ENCODE data around the gene FER.
"Not testable (repeated sequence)": the region's sequence is repeated elsewhere in the genome, so short reads cannot be mapped to it uniquely, and the experiment has no call there.

The FER gene

DNA sequence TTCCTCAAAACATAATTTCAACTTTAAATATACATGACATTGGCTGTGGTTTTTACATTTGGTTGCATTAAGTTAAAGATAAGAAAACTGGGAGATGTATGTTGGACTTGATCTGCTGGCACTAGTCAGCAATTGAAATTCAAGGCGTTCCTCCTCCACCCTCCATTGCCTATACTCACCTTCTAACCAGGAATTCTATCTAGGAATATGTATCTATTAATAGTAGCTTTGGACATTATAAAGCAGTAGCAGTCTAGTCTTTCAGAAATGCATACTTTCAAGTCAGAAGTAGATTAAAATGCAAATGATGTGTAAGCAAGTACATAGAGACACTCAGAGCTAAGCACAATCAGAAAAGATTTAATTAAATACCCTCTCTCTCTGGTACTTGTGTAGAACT, 24.9 kb downstream of the FER start:
- H3K4me1 ChIP-seq (ENCODE audit: control insufficient read depth in 1 of 2, insufficient read depth in 1 of 2, low read depth in 1 of 2, low read length in 1 of 2), result no peaks in the 10 kb centered on the region
- no peak overlapping the region for H3K27ac ChIP-seq
- no peak overlapping the region for H3K4me3 ChIP-seq (ENCODE audit: low read depth in 1 of 2, low read length in 1 of 2)
- TF ChIP-seq, protein P1, sequence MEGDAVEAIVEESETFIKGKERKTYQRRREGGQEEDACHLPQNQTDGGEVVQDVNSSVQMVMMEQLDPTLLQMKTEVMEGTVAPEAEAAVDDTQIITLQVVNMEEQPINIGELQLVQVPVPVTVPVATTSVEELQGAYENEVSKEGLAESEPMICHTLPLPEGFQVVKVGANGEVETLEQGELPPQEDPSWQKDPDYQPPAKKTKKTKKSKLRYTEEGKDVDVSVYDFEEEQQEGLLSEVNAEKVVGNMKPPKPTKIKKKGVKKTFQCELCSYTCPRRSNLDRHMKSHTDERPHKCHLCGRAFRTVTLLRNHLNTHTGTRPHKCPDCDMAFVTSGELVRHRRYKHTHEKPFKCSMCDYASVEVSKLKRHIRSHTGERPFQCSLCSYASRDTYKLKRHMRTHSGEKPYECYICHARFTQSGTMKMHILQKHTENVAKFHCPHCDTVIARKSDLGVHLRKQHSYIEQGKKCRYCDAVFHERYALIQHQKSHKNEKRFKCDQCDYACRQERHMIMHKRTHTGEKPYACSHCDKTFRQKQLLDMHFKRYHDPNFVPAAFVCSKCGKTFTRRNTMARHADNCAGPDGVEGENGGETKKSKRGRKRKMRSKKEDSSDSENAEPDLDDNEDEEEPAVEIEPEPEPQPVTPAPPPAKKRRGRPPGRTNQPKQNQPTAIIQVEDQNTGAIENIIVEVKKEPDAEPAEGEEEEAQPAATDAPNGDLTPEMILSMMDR (IDR thresholded peaks at IDR 0.05), result no peak
- H3K9me3 ChIP-seq, result no peaks in the 10 kb centered on the region
- no peaks in the 10 kb centered on the region for H3K36me3 ChIP-seq
- H3K27me3 ChIP-seq, result no peaks in the 10 kb centered on the region

DNA sequence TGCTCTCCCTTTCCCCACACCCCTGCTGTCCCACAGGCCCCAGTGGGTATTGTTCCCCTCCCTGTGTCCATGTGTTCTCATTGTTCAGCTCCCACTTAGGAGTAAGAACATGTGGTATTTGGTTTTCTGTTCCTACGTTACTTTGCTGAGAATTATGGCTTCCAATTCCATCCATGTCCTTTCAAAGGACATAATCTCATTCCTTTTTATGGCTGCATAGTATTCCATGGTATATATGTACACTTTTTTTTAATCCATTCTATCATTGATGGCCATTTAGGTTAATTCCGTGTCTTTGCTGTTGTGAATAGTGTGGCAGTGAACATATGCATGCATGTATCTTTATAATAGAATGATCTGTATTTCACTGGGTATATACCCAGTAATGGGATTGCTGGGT, 25.6 kb downstream of the FER start:
- no peaks in the 10 kb centered on the region for H3K36me3 ChIP-seq
- H3K4me3 ChIP-seq (ENCODE audit: low read depth in 1 of 2, low read length in 1 of 2), result no peak overlapping the region
- H3K9me3 ChIP-seq, result no peaks in the 10 kb centered on the region
- no peaks in the 10 kb centered on the region for H3K27me3 ChIP-seq
- H3K4me1 ChIP-seq (ENCODE audit: control insufficient read depth in 1 of 2, insufficient read depth in 1 of 2, low read depth in 1 of 2, low read length in 1 of 2), result no peaks in the 10 kb centered on the region
- H3K27ac ChIP-seq, result no peak overlapping the region
- TF ChIP-seq, protein P1 (IDR thresholded peaks at IDR 0.05), result no peak

DNA sequence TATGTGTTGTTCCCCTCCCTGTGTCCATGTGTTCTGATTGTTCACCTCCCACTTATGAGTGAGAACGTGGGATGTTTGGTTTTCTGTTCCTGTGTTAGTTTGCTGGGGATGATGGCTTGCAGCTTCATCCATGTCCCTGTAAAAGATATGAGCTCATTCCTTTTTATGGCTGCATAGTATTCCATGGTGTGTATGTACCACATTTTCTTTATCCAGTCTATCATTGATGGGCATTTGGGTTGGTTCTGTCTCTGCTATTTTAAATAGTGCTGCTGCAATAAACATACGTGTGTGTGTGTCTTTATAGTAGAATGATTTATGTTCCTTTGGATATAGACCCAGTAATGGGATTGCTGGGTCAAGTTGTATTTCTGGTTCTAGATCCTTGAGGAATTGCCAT, 26.4 kb downstream of the FER start:
- not testable (repeated sequence) for H3K4me1 ChIP-seq (ENCODE audit: control insufficient read depth in 1 of 2, insufficient read depth in 1 of 2, low read depth in 1 of 2, low read length in 1 of 2); H3K9me3 ChIP-seq; H3K36me3 ChIP-seq; H3K27ac ChIP-seq; H3K4me3 ChIP-seq (ENCODE audit: low read depth in 1 of 2, low read length in 1 of 2); H3K27me3 ChIP-seq

DNA sequence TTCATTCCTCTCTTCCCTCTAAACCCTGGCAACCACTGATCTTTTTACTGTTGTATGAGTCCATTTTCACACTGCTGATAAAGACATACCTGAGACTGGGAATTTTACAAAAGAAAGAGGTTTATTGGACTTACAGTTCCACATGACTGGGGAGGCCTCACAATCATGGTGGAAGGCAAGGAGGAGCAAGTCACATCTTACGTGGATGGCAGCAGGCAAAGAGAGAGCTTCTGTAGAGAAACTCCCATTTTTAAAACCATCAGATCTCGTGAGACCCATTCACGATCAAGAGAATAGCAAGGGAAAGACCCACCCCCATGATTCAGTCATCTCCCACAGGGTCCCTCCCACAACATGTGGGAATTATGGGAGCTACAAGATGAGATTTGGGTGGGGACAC, 29.9 kb downstream of the FER start:
- H3K9me3 ChIP-seq, result not testable (repeated sequence)

DNA sequence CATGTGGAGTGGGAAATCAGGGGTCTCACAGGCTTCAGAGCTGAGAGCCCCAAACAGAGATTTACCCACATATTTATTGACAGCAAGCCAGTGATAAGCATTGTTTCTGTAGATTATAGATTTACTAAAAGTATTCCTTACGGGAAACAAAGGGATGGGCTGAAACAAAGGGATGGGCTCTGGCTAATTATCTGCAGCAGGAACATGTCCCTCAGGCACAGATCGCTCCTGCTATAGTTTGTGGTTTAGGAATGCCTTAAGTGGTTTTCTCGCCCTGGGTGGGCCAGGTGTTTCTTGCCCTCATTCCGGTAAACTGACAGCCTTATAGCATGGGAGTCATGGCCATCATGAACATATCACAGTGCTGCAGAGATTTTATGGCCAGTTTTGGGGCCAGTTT, 36.9 kb downstream of the FER start:
- not testable (repeated sequence) for H3K27ac ChIP-seq; H3K27me3 ChIP-seq; H3K4me1 ChIP-seq (ENCODE audit: control insufficient read depth in 1 of 2, insufficient read depth in 1 of 2, low read depth in 1 of 2, low read length in 1 of 2); H3K4me3 ChIP-seq (ENCODE audit: low read depth in 1 of 2, low read length in 1 of 2); H3K36me3 ChIP-seq; H3K9me3 ChIP-seq

More for the DNA sequence above, 29.9 kb downstream of the FER start:
- not testable (repeated sequence) for H3K36me3 ChIP-seq; H3K4me1 ChIP-seq (ENCODE audit: control insufficient read depth in 1 of 2, insufficient read depth in 1 of 2, low read depth in 1 of 2, low read length in 1 of 2); H3K27me3 ChIP-seq; H3K4me3 ChIP-seq (ENCODE audit: low read depth in 1 of 2, low read length in 1 of 2); H3K27ac ChIP-seq

DNA sequence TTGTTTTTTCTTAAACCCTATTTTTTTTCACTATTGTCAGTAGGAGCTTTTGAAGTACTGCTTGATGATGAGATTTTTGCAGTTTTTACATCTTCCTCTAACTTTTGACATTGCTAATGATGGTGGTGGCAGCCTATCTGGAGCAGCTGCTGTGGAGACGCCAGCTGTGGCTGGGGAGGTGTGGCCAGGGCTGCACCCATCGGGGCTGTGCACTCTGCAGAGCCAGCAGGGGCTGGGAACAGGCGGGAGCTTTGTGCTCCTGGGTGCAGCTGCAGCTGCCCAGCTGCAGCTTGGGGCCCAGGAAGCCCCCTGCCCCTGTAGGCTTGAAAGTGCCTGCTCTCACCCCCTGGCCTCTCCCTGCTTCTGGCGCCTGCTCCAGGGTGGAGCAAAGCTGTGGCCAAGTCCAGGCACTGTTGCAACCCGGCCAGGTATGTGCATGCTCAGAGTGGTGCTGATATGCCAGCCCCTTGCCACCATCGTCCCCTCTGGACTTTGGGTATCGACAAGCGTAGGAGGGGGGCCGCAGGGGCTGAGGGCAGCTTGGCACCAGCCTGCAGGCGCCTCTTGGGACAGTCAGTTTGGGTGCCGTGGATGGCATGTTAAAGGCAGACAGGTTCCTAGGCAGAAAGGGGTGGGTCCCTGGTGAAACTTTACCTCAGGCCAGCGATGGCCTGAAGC, 39.2 kb downstream of the FER start:
- H3K4me3 ChIP-seq (ENCODE audit: low read depth in 1 of 2, low read length in 1 of 2), result no peak overlapping the region
- H3K27me3 ChIP-seq, result no peaks in the 10 kb centered on the region
- TF ChIP-seq, protein P1 (IDR thresholded peaks at IDR 0.05), result no peak
- peaks cover 10% of the 10 kb centered on the region for H3K9me3 ChIP-seq
- no peaks in the 10 kb centered on the region for H3K36me3 ChIP-seq
- H3K27ac ChIP-seq, result no peak overlapping the region
- H3K4me1 ChIP-seq (ENCODE audit: control insufficient read depth in 1 of 2, insufficient read depth in 1 of 2, low read depth in 1 of 2, low read length in 1 of 2), result no peaks in the 10 kb centered on the region

DNA sequence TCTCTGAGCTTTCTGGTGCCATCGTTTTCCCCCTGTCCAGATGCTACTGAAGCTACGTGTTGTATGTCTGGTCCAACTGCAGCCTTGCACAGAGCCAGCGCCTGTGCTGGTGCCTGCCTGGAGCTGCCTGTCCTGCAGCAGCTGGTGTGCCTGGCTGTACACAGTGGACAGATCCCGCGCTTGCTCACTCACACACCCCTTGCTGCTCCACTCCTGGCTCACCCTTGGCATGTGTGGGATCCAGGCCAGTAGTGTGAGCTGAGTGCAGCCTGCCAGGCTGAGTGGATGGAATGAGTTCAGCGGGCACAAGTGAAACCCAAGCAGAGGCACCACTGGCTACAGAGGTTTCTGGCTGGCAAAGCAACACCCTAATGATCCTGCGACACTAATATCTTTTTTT, 40.4 kb downstream of the FER start:
- peaks cover 10% of the 10 kb centered on the region for H3K9me3 ChIP-seq
- no peaks in the 10 kb centered on the region for H3K4me1 ChIP-seq (ENCODE audit: control insufficient read depth in 1 of 2, insufficient read depth in 1 of 2, low read depth in 1 of 2, low read length in 1 of 2)
- no peaks in the 10 kb centered on the region for H3K27me3 ChIP-seq
- no peak overlapping the region for H3K4me3 ChIP-seq (ENCODE audit: low read depth in 1 of 2, low read length in 1 of 2)
- no peak overlapping the region for H3K27ac ChIP-seq
- TF ChIP-seq, protein P1 (IDR thresholded peaks at IDR 0.05), result no peak
- H3K36me3 ChIP-seq, result no peaks in the 10 kb centered on the region
